GM18498 (cell line): Measurements from ENCODE around the gene BARX2.

Experiments
- ATAC-seq: cut with Tn5 transposase; IDR thresholded peaks from one replicate; pipeline ENCODE4 v1.9.1; 2021; ENCODE audit warnings: mild to moderate bottlenecking, moderate library complexity; ENCODE audit not compliant: unreplicated experiment

BARX2 gene

GRCh38 chr11:129396454-129396853 lies 20.8 kb downstream of the BARX2 start:
- no peak for ATAC-seq

DNA sequence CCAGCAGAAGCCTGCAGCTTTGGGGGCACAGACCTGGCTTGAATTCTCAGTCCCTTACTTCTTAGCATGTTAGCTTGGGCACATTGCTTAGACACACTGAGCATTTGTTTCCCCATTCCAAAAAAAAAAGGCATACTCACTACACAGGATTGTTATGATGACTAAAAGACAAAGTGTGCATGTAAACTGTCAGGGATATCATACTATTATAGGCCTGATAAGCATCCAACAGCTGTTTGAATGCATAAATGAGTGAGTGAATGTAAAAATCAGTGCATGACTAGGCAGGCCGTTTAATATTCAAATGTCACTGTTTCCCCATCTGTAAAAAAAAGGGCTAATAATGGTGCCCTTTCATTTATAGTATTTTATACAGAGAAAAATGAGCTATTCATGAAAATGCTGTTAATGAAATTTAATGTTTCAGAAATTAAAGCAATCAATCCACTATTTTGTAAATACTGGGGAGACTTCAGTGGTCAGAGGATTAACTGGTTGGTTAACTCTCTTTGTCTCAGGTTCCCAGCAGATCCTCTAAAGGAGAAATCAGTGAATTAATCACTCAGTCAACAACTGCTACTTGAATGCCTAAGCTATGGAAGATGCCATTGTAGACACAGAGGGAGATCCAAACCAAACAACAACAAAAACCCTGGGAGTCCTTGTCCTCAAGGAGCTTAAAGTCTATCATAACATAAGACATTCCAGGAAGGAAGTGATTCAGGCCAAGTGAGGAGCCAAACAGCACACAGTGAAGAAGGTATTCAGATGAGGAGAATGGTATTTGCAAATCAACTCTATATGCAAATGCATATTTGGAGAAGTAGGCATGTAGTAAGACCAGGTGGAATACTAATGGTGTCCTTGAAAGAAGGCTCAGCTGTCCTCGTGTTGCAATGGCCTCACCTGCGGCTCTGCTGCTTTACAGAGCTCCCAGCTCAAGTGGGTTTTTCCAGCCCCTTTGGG lies 26.8 kb downstream of the BARX2 start:
- no peak for ATAC-seq

DNA sequence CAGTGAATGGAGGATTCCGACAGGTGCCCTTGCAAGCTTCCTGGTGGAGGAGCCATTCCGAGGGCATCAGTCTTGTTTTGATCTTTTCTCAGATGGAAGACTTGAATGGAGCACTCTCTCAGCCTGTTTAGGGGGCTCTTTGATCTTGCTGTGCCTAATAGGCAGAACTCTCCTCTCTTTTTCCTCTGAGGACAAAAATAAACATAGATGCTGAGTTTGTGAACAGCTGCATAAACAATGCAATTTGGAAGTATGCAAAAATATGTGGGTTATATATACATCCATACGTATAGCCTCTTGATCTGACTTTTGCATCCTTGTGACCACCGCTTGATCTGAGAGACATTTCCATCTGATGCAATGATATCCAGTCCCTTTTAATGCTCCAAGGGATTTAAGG lies 29.1 kb downstream of the BARX2 start:
- ATAC-seq: no peak

GRCh38 chr11:129408865-129409444 lies 33.3 kb downstream of the BARX2 start:
- no peak for ATAC-seq

DNA sequence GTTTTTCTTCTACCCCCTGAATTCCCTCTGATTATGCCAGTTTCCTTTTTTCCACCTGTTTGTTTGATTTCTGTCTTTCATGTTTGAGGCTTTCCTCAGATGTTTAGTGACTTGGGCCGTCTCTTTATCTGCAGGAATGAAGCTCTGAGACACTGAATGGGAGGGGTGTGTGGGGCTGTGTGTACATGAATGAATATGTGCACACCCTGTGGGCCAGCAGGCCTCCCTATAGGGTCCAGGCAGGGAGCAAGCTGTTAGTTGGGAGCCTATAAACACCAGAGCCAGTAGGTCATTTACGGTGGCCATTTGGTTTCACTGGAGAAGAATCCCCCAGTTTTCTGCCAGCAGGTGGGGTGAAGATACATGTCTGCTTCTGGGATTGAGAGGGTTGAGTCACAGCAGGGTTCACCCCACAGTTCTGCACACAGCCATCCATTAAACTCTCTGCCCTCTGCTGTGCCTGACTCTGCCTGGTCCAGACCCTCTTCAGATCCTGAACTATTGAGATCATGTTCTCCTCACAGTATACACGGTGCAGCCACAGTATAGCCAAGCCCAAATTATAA lies 34.8 kb downstream of the BARX2 start:
- no peak for ATAC-seq

- no peak for ATAC-seq
Measured at GRCh38 chr11:129412494-129412893, 36.8 kb downstream of the BARX2 start.

DNA sequence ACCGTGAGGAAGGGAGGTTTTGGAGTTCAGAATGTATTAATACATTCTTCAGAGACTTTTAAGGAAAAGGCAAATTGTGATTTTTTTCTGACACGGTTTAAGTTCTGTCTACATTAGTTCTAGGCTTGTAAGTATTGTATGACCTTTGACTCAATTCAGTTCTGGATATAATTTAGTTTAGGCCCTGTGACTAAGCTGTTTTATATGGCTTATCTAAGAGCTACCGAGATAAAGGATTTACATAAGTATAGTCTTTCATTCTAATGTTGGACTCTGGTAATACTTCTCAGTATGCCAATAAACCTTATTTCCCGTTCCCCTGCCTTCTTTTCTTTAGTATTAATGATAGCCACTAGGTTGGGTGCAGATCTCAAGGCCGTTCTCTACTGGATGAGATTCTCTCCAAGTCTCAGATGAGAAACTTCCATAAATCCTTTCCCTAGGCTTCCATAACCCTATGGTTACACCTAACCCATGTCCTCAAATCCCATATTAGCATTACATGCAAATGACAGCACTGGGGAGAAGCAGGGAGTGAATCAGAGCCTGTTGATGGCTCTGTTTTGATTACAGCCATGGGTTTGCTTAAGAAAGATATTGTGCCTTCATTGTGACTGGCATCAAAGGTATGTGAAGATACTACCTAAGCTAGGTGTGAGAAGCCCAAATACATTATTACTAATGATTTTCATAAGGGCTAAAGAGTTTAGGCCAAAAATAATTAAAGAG lies 38.7 kb downstream of the BARX2 start:
- no peak for ATAC-seq

GRCh38 chr11:129416080-129416820 lies 40.6 kb downstream of the BARX2 start:
- ATAC-seq: no peak

DNA sequence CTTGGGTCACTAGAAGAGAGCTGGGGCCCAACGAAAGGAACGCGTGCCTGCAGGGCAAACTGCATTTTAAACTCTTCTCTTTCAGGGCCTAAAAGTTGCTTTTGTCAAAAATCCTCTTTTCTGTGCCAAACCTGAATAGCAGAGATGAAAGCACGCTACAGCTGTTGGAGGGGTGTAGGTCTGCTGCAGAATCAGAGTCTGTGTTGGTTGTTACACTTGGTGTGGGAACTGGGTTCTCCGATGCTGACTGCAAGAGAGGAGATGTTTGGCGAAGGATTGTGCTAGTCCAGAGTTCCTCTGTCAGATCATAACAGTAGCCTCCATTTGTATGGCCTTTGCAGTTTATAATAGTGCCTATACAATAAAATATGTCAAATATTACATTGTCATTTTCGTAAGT lies 41.8 kb downstream of the BARX2 start:
- peak; percentile 13 for ATAC-seq

GRCh38 chr11:129418039-129418438 lies 42.4 kb downstream of the BARX2 start:
- ATAC-seq: peak; percentile 90

- ATAC-seq: no peak
Measured at GRCh38 chr11:129419386-129419785, 43.7 kb downstream of the BARX2 start.

GRCh38 chr11:129423426-129423825 lies 47.8 kb downstream of the BARX2 start:
- no peak for ATAC-seq

DNA sequence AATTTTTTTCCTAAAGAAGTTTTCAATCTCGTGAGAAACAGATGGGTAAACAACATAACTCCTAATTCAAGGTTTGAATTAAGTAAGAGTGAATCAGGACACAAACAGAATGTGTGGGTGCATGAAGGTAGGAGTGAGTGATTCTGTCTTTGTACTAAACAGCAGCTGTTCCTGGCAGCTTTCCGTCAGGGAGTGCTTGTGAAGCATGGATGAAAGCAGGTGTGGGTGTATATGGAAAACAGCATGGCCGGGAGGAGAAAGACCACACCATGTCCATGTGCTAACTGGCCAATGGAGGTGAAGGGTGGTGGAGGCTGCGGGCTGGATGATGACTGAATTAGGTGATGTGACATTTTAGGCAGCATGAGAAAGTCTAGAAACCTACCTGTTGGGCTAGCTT lies 49.6 kb downstream of the BARX2 start:
- no peak for ATAC-seq

DNA sequence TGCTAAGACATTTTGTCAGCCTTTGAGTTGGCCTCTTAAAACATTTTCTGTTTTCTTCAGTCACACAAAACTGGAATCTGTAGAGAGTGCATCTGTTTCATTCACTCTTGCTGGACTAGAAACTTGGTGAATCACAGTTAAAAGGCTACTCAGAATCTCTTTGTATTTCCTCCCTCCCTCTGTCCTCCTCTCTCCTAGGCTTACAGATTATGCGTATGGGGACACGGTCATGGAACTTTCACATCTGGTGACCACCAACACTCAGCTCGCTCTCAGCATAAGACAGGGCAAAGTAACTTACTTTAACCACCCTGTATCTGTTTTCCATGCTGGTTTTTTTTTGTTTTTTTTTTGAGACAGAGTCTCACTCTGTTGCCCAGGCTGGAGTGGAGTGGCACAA lies 50.4 kb downstream of the BARX2 start:
- ATAC-seq: no peak

- ATAC-seq: no peak
Measured at GRCh38 chr11:129426776-129427175, 51.1 kb downstream of the BARX2 start.

GRCh38 chr11:129427376-129427775 lies 51.7 kb downstream of the BARX2 start:
- ATAC-seq: no peak

- ATAC-seq: no peak
Measured at GRCh38 chr11:129427816-129428406, 52.3 kb downstream of the BARX2 start.

GRCh38 chr11:129428557-129428956 lies 52.9 kb downstream of the BARX2 start:
- no peak for ATAC-seq

GRCh38 chr11:129434641-129435498 lies 59.2 kb downstream of the BARX2 start:
- ATAC-seq: no peak
